CD4-positive, alpha-beta T cell (primary cell): ENCODE data around the gene RXFP2. TPM values are rescaled to one million over a fixed set of nuclear protein-coding genes. Genes with fewer than 3 reads are reported as not detected.

Experiments used
- ATAC-seq: fragments of 200-7000 bp; cut with Tn5 transposase; one replicate; pipeline ENCODE4 v1.10.0; 2022; ENCODE audit warnings: mild to moderate bottlenecking; ENCODE audit not compliant: poor library complexity
- CTCF ChIA-PET: fragments of 350-600 bp; sonication (Branson Sonifier 250); formaldehyde crosslinking; loops from one replicate; lab custom pipeline; 2021; ENCODE audit warnings: antibody characterized with exemption, inconsistent platforms; lab: Charles Lee
- POLR2A ChIA-PET: fragments of 350-600 bp; sonication (Branson Sonifier 250); formaldehyde crosslinking; loops from one replicate; lab custom pipeline; 2021; ENCODE audit warnings: antibody characterized with exemption, inconsistent platforms; lab: Charles Lee
- DNase-seq, 14 experiments: peaks; one replicate each; pipeline ENCODE4 v3.0.0-alpha.2; 2013 to 2020; ENCODE audit warnings: mixed read lengths in 2 of 14
- H3K27ac ChIP-seq, 2 donors: one replicate each; pipeline versions ENCODE4 v1.5.1 to v1.7.0; 2013; ENCODE audit warnings: low read length in 2 of 2, low read depth in 1 of 2, mild to moderate bottlenecking in 1 of 2
- H3K27me3 ChIP-seq, 2 experiments: 1 replicate in 1 of 2; 2 replicates in 1 of 2; pipeline versions ENCODE4 v1.6.1 to v1.7.0; 2013; ENCODE audit warnings: low read length in 2 of 2, control low read depth in 1 of 2, mild to moderate bottlenecking in 1 of 2, moderate library complexity in 1 of 2; ENCODE audit not compliant: insufficient read depth in 2 of 2, control insufficient read depth in 1 of 2
- H3K36me3 ChIP-seq: one replicate; pipeline ENCODE4 v1.6.1; 2013; ENCODE audit warnings: low read length, control low read depth; ENCODE audit not compliant: insufficient read depth
- H3K4me1 ChIP-seq: one replicate; pipeline ENCODE4 v1.6.1; 2013; ENCODE audit warnings: low read length, control low read depth; ENCODE audit not compliant: insufficient read depth
- H3K4me3 ChIP-seq: one replicate; pipeline ENCODE4 v1.5.1; 2013; ENCODE audit warnings: mild to moderate bottlenecking, low read length, moderate library complexity
- H3K9me3 ChIP-seq, 2 experiments: 1 replicate in 1 of 2; 2 replicates in 1 of 2; pipeline versions ENCODE4 v1.6.1 to v1.7.0; 2013; ENCODE audit warnings: low read length in 2 of 2, mild to moderate bottlenecking in 2 of 2, control low read depth in 1 of 2, moderate library complexity in 1 of 2; ENCODE audit not compliant: control insufficient read depth in 1 of 2, insufficient read depth in 1 of 2
- H3K27ac Mint-ChIP-seq: one replicate; pipeline ENCODE4 v1.8.0; 2020; ENCODE audit warnings: mixed read lengths
- H3K27me3 Mint-ChIP-seq: one replicate; pipeline ENCODE4 v1.8.0; 2021; ENCODE audit warnings: mixed read lengths
- H3K36me3 Mint-ChIP-seq: one replicate; pipeline ENCODE4 v1.8.0; 2021; ENCODE audit warnings: low read depth, mixed read lengths
- H3K4me1 Mint-ChIP-seq: one replicate; pipeline ENCODE4 v1.8.0; 2021; ENCODE audit warnings: low read depth, mixed read lengths
- H3K4me3 Mint-ChIP-seq: one replicate; pipeline ENCODE4 v1.8.0; 2020; ENCODE audit warnings: mild to moderate bottlenecking, mixed read lengths
- H3K9me3 Mint-ChIP-seq: one replicate; pipeline ENCODE4 v1.8.0; 2020; ENCODE audit warnings: mixed read lengths
- intact Hi-C, 2 experiments: fragments of 100-400 bp; cut with DNase I in 1 of 2; cut with micrococcal nuclease in 1 of 2; formaldehyde crosslinking; loops; one replicate each; pipeline versions ENCODE4 v1.15.1 to v1.9.0; 2023 to 2025; cut with DNase I, micrococcal nuclease
- total RNA-seq, 174 experiments: library from RNA in 2 of 174; stranded (reverse) in 2 of 174; gene quantifications; one replicate each; pipeline ENCODE4 v1.2.3 and lab custom pipeline; 2021 to 2026
- TF ChIP-seq, protein P1 (sequence below): fragments of 200-600 bp; IDR thresholded peaks from one replicate; pipeline ENCODE4 v1.8.0; 2022; ENCODE audit warnings: antibody characterized with exemption, mild to moderate bottlenecking

Gene RXFP2
- total RNA-seq, 2 experiments from 2014 or later = not detected

- Histone ChIP-seq H3K36me3 (no peaks in the 10 kb centered on the region), H3K4me1 (no peaks in the 10 kb centered on the region), H3K27me3 (no peaks in the 10 kb centered on the region), H3K9me3 (no peaks in the 10 kb centered on the region), H3K27ac (no peak overlapping the region), H3K4me3 (no peak overlapping the region)
- ChIA-PET POLR2A (no interaction called here), CTCF (no interaction called here)
- H3K36me3 Mint-ChIP-seq = no peaks in the 10 kb centered on the region
- ATAC-seq = no peak
- DNase-seq = no peak
- H3K4me3 Mint-ChIP-seq = no peak overlapping the region
- TF ChIP-seq, protein P1, sequence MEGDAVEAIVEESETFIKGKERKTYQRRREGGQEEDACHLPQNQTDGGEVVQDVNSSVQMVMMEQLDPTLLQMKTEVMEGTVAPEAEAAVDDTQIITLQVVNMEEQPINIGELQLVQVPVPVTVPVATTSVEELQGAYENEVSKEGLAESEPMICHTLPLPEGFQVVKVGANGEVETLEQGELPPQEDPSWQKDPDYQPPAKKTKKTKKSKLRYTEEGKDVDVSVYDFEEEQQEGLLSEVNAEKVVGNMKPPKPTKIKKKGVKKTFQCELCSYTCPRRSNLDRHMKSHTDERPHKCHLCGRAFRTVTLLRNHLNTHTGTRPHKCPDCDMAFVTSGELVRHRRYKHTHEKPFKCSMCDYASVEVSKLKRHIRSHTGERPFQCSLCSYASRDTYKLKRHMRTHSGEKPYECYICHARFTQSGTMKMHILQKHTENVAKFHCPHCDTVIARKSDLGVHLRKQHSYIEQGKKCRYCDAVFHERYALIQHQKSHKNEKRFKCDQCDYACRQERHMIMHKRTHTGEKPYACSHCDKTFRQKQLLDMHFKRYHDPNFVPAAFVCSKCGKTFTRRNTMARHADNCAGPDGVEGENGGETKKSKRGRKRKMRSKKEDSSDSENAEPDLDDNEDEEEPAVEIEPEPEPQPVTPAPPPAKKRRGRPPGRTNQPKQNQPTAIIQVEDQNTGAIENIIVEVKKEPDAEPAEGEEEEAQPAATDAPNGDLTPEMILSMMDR = no peak
- H3K27ac Mint-ChIP-seq = no peak overlapping the region
- H3K4me1 Mint-ChIP-seq = no peaks in the 10 kb centered on the region
- intact Hi-C loops = no loop called here
- H3K9me3 Mint-ChIP-seq = no peaks in the 10 kb centered on the region
- peaks cover 44% of the 10 kb centered on the region for H3K27me3 Mint-ChIP-seq
Measured at GRCh38 chr13:31719214-31719613, 20.1 kb upstream of the RXFP2 start.

GRCh38 chr13:31722673-31723072, 16.7 kb upstream of the RXFP2 start:
- TF ChIP-seq, protein P1 = no peak
- no peak for ATAC-seq
- CTCF ChIA-PET = no interaction called here
- Histone ChIP-seq H3K27ac (no peak overlapping the region), H3K9me3 (no peaks in the 10 kb centered on the region), H3K4me1 (no peaks in the 10 kb centered on the region), H3K27me3 (no peaks in the 10 kb centered on the region), H3K36me3 (no peaks in the 10 kb centered on the region), H3K4me3 (no peak overlapping the region)
- no peak overlapping the region for H3K4me3 Mint-ChIP-seq
- H3K27me3 Mint-ChIP-seq = peaks cover 30% of the 10 kb centered on the region
- H3K9me3 Mint-ChIP-seq = no peaks in the 10 kb centered on the region
- POLR2A ChIA-PET = no interaction called here
- no peaks in the 10 kb centered on the region for H3K4me1 Mint-ChIP-seq
- H3K27ac Mint-ChIP-seq = no peak overlapping the region
- DNase-seq = no peak
- intact Hi-C loops = no loop called here
- H3K36me3 Mint-ChIP-seq = no peaks in the 10 kb centered on the region

DNA sequence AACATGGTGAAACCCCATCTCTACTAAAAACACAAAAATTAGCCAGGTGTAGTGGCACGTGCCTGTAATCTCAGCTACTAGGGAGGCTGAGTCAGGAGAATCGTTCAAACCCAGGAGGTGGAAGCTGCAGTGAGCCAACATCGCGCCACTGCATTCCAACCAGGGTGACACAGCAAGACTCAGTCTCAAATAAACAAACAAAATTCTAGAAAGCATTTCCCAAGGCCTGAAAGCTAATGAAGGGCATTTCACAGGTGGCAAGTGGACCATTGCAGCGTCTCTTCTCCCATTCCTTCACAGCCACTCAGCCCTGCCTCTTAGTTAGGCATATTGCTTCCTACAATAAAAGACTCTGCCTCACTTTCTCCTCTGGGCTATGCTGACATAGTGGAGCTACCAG, 13.5 kb upstream of the RXFP2 start:
- TF ChIP-seq, protein P1 = no peak

More for the DNA sequence above, 13.5 kb upstream of the RXFP2 start:
- H3K4me1 Mint-ChIP-seq = no peaks in the 10 kb centered on the region
- Histone ChIP-seq H3K36me3 (no peaks in the 10 kb centered on the region), H3K4me1 (no peaks in the 10 kb centered on the region), H3K27ac (no peak overlapping the region), H3K9me3 (no peaks in the 10 kb centered on the region), H3K4me3 (no peak overlapping the region), H3K27me3 (no peaks in the 10 kb centered on the region)
- no peaks in the 10 kb centered on the region for H3K36me3 Mint-ChIP-seq
- H3K27ac Mint-ChIP-seq = no peak overlapping the region
- DNase-seq (no peak), ATAC-seq (no peak)
- no peaks in the 10 kb centered on the region for H3K9me3 Mint-ChIP-seq
- no peak overlapping the region for H3K4me3 Mint-ChIP-seq
- intact Hi-C loops = no loop called here
- POLR2A ChIA-PET = no interaction called here
- H3K27me3 Mint-ChIP-seq = peaks cover 23% of the 10 kb centered on the region
- CTCF ChIA-PET = no interaction called here
